CD4-positive, alpha-beta T cell treated with Interleukin-12 subunit alpha and Interleukin-12 subunit beta, for 1 hour (primary cell): ENCODE results near the gene GSN.

Experiments
- DNase-seq: peaks from one replicate; pipeline ENCODE4 v3.0.0-alpha.2; 2020

GSN gene

GRCh38 chr9:121274851-121275250 lies 6.9 kb downstream of the GSN start:
- DNase-seq = no peak

GRCh38 chr9:121275781-121276658 lies 8.1 kb downstream of the GSN start:
- no peak for DNase-seq

- no peak for DNase-seq
Observed at GRCh38 chr9:121277026-121277425, 9.1 kb downstream of the GSN start.

GRCh38 chr9:121277518-121278295 lies 9.7 kb downstream of the GSN start:
- no peak for DNase-seq

- DNase-seq = peak; percentile 41
Observed at GRCh38 chr9:121278477-121279261, 10.7 kb downstream of the GSN start.

- DNase-seq = no peak
Observed at GRCh38 chr9:121279776-121280388, 11.9 kb downstream of the GSN start.

- no peak for DNase-seq
Observed at GRCh38 chr9:121280715-121281613, 13.0 kb downstream of the GSN start.

GRCh38 chr9:121281614-121282276 lies 13.8 kb downstream of the GSN start:
- no peak for DNase-seq

GRCh38 chr9:121282277-121283079 lies 14.5 kb downstream of the GSN start:
- DNase-seq = no peak

GRCh38 chr9:121283080-121283398 lies 15.1 kb downstream of the GSN start:
- no peak for DNase-seq

GRCh38 chr9:121283856-121284732 lies 16.1 kb downstream of the GSN start:
- DNase-seq = no peak

GRCh38 chr9:121284733-121285451 lies 16.9 kb downstream of the GSN start:
- DNase-seq = no peak

GRCh38 chr9:121285835-121286687 lies 18.1 kb downstream of the GSN start:
- no peak for DNase-seq

GRCh38 chr9:121286688-121286972 lies 18.7 kb downstream of the GSN start:
- no peak for DNase-seq

GRCh38 chr9:121286973-121287741 lies 19.2 kb downstream of the GSN start:
- DNase-seq = no peak

- DNase-seq = no peak
Observed at GRCh38 chr9:121288673-121289025, 20.7 kb downstream of the GSN start.
